Right ventricle myocardium inferior (tissue), 1 donor: ENCODE data around the gene MYCBP2. TPM values are rescaled to one million over a fixed set of nuclear protein-coding genes. Genes with fewer than 3 reads are reported as not detected.
"Not testable (repeated sequence)": the region's sequence is repeated elsewhere in the genome, so short reads cannot be mapped to it uniquely, and the experiment has no call there.

Experiments used
- ATAC-seq: fragments of 200-7000 bp; cut with Tn5 transposase; one replicate; pipeline ENCODE4 v1.9.1; 2020; ENCODE audit warnings: mild to moderate bottlenecking, moderate library complexity
- DNase-seq: peaks from one replicate; pipeline ENCODE4 v3.0.0; 2021; ENCODE audit errors: missing footprints
- intact Hi-C: fragments of 100-400 bp; cut with DNase I; formaldehyde crosslinking; loops from one replicate; pipeline ENCODE4 v1.11.0; 2022
- long read RNA-seq: library from polyadenylated mRNA; unstranded; transcript quantifications from one replicate; pipeline ENCODE4 v2.0.0, GENCODE V29; 2021
- total RNA-seq: library from RNA; stranded (reverse); fragmentation: NEBNext Ultra II Directional; extraction: Animal tissue kit (Norgen Biotek cat#: 25700); gene quantifications from one replicate; pipeline ENCODE4 v1.2.1, GENCODE V29; 2021
- donor health status: DM: no; HTN: yes; CAD: no; lungs with severe emphysema.

The MYCBP2 gene, protein sequence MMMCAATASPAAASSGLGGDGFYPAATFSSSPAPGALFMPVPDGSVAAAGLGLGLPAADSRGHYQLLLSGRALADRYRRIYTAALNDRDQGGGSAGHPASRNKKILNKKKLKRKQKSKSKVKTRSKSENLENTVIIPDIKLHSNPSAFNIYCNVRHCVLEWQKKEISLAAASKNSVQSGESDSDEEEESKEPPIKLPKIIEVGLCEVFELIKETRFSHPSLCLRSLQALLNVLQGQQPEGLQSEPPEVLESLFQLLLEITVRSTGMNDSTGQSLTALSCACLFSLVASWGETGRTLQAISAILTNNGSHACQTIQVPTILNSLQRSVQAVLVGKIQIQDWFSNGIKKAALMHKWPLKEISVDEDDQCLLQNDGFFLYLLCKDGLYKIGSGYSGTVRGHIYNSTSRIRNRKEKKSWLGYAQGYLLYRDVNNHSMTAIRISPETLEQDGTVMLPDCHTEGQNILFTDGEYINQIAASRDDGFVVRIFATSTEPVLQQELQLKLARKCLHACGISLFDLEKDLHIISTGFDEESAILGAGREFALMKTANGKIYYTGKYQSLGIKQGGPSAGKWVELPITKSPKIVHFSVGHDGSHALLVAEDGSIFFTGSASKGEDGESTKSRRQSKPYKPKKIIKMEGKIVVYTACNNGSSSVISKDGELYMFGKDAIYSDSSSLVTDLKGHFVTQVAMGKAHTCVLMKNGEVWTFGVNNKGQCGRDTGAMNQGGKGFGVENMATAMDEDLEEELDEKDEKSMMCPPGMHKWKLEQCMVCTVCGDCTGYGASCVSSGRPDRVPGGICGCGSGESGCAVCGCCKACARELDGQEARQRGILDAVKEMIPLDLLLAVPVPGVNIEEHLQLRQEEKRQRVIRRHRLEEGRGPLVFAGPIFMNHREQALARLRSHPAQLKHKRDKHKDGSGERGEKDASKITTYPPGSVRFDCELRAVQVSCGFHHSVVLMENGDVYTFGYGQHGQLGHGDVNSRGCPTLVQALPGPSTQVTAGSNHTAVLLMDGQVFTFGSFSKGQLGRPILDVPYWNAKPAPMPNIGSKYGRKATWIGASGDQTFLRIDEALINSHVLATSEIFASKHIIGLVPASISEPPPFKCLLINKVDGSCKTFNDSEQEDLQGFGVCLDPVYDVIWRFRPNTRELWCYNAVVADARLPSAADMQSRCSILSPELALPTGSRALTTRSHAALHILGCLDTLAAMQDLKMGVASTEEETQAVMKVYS (N-terminal part only)
- 40.7 TPM for total RNA-seq
- long read RNA-seq, partial matches to known transcripts, result 0 of 1 reads
- long read RNA-seq, other reads (novel, unspliced or antisense), result 1 of 1 reads

DNA sequence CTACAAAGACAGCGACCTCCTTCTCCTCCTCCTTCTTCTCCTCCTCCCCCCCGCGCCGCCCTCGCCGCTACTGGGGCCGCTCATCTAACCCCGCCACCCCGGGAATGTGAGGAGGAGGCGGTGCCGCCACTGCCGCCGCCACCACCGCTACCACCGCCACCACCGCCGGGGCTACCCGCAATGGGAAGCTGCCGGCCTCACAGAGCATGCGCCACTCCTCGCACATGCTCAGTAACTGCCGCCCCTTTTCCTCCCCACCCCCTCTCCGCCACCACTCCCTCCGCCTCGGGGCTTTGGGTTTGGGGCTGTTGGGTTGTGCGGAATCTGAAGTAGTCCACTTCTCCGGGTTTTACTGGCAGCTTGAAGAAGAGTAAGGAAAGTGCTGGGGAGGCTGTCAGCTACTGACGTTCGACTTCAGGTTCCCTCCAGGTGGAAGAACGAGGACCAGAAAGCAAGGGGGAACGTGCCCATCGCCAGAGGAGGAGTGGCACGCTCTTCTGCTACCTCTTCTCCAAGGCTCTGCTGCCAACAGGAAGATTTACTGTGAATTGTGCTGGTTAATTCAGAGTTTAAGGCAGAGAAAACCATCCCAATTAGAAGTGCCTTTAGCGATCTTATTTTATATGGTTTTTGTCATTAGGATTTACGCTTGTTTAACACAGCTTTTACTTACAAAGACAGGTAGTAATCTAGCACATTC is at the start of gene MYCBP2:
Gene MYCBP2 (minus strand): TSS at position 190 of the 700 bp plus-strand sequence. CDS start 319 bp downstream, outside the sequence.
- peak; percentile 97 for DNase-seq
- intact Hi-C loops, result loop anchor here (5.0 to 10.0 kb wide), 4 partner anchors 45 to 368 kb away; partner anchors contain the start of genes FBXL3 and SLAIN1

DNA sequence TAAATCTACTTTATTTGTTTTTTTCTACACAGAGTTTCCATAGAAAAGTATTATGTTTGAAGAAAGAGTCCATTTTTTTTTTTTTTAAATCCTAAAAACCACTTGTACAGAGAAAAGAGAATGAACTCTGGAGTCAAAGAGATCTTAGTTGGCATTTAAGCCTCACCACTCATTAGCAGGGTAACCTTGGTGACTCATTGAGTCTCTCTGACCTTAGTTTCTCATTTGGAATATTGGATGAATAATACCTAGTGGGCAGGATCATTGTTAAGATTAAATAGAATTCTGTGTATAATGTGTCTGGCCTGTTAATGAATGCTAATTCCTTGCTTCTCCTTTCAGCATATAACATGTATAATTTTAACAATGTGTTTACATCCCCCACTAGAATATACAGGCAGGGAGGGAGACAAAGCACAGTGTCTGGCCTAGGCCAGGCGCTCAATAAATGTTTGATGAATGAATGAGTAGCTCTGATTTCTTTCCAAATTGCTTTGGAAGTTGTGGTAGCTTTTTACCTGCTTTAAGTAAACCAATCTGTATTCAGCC is 48.7 kb upstream of the MYCBP2 start:
- ATAC-seq (no peak), DNase-seq (no peak)
- intact Hi-C loops, result no loop called here

More for the DNA sequence above, at the start of gene MYCBP2:
- ATAC-seq, result peak; percentile 97

DNA sequence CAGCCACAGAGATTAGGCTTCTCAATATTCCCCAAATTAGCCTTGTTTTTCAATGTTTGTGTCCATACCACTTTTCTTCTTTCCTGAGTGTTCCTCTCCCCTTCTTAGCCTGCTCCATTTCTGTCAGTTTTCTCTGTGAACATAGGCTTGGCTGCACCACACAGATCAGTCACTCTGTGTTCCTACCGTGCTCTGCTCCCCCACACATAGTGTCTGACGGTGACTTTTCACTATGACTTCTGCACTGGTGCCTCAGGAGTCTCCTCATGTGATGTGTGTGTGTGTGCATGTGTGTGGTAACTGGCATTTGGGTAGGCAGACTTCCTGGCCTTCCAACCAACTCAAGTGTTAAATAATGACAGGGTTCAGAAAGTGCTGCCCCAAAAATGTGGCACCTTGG is 47.9 kb upstream of the MYCBP2 start:
- intact Hi-C loops, result no loop called here
- ATAC-seq, result no peak

DNA sequence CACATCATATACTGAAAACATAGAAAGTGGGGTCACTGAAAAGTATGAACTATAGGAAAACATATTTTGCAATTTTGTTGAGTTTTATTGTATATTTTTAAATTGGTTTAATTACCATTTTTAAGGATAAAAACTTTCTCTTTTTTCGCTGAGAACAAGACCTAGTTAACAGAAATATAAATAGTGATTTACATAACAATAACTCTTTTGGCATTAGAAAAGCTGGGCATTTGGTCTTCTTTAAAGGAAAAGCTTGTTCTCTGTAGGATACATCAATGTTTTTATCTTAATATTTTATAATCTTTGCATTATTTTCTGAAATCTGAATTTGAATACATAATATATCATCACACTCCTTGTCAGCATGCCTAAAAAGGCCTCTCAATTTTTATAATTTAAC is 47.4 kb upstream of the MYCBP2 start:
- ATAC-seq (no peak), DNase-seq (no peak)
- intact Hi-C loops, result no loop called here

More for the DNA sequence above, 47.9 kb upstream of the MYCBP2 start:
- DNase-seq, result no peak

DNA sequence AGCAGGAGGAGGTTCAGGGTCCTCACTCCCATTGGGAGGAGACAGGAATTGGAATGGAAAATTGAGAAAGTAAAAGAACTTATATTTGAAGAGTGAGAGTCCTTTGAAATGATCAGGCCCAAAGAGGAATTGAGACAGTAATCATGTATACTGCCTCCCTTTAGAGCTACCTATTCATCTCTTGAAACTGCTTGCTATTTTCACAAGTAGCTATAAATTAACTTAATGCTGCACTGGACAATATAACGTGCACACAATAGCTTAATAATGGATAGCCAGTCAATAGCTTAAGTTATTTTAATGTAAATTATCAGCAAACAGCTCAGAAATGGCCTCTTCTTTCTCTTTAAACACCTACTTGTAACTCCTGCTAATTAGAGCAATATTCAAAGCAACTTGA is 46.6 kb upstream of the MYCBP2 start:
- no peak for ATAC-seq
- intact Hi-C loops, result no loop called here
- no peak for DNase-seq

DNA sequence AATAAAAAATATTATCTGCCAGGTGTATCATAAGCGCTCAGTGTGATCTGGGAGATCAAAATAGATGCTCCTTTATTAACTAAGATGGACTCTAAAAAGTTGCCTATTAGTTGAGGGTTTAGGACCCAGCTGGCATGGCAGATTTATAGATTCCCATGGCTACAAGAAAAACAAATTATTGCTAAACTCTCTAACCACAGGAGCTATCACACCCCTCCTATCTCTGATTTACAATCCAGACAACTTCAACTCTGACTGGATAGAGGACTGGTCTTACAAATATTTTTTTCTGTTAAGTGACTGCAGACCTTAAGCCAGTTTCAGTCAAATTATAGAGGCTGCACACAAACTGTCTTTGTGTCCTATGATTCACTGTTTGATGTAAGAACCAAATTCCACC is 45.4 kb upstream of the MYCBP2 start:
- intact Hi-C loops, result no loop called here
- DNase-seq, result no peak
- ATAC-seq, result no peak

DNA sequence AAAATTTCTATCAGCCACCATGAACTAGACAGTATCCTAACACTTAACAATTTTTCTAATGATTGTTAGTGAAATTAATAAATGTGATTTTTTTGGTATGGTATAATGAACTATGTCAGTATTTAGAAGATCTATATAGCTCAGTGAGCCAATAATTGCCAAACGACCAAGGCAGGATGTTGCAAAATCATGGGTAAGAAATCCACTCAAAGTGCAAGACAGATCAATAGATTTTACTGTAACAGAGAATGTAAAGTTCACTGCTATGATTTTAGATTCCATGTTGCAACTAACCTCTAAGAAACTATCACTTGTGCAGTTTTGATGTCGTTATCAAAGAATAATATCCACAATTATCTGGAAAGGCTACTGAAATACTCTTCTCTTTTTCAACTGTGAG is 44.0 kb upstream of the MYCBP2 start:
- ATAC-seq (no peak), DNase-seq (no peak)
- intact Hi-C loops, result no loop called here

DNA sequence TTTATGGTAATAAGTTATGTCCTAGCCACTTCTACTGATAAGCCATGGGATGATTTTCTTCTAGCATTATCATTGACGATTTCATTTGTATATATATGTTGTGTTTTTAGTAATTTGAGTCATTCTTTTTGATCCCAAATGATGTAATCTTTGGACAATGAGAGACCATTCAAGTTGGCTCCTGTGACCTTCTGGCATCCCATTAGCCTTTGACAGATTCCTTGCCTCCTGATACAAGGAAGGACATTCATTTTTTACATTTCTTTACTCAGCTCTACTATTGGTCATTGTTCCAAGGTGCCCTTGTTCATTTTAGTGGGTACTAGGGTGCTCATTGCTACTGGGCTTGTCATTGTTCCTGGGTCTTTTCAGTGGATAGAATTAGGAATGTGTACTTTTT is 35.3 kb upstream of the MYCBP2 start:
- ATAC-seq (no peak), DNase-seq (no peak)
- intact Hi-C loops, result no loop called here

DNA sequence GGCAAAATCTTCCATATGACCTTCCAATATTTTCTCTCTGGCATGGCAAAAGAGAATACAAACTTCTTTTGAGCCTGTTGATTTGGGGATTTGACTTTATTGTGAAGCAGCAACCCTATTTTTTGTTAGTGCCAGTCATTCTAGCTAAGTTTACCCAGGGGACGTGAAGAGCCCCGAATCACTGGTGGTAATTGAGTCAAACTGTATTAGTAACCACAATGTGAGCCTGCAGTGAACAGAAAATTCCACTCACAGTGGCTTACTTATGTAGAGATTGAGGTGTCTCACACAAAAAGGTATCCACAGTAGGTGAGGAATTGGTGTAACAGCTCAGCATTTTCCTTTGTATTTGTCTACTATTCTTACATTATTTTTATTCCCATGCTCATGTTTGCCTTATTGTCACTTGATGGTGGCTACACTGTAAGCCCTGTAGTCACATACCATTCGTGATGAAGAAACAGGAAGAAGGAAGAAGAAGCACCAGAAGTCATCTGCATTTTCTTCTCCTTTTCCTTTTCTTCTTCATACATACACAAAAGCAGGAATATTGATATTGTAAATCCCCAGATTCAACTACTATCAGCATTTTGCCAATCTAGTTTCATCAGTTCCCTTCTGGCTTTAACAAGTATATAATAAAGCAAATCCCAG is 33.3 kb upstream of the MYCBP2 start:
- ATAC-seq (no peak), DNase-seq (no peak)
- intact Hi-C loops, result no loop called here

DNA sequence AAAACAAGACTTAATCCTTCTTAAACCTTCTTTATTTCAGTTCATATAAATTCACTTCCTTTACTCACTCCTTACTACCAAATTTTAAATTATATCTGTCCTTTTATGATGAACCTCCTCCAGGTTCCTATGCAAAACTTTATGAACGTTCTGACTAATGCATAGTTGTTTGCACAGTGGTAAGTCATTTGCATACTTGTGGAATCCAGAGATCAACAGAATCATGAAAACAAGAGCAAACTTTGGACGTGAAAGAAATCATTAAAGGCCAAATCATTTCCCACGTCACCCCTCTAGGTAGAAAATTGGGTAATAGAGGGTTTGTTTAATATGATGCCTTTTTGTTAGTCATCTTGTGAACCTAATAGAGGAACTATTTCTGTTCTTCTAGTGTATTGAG is 32.3 kb upstream of the MYCBP2 start:
- intact Hi-C loops, result no loop called here
- ATAC-seq (no peak), DNase-seq (no peak)

DNA sequence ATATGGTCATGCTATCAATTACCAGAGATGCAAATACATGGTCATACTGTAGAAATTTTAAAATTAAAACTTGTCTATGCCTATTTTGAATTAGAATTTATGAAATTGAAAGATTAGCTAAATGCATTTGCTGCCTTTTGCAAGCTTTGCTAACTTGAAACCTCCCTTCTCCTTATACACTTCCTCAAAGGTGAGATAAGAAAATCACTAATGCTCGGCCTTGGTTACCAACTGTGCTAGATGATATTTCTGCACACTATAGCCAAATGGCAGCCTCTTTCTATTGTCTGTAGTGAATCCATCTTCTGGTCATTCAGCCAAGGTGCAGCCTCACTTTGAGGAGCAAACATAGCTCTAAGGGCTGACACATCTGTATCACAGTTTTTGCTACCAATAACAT is 31.1 kb upstream of the MYCBP2 start:
- DNase-seq (no peak), ATAC-seq (no peak)
- intact Hi-C loops, result no loop called here

DNA sequence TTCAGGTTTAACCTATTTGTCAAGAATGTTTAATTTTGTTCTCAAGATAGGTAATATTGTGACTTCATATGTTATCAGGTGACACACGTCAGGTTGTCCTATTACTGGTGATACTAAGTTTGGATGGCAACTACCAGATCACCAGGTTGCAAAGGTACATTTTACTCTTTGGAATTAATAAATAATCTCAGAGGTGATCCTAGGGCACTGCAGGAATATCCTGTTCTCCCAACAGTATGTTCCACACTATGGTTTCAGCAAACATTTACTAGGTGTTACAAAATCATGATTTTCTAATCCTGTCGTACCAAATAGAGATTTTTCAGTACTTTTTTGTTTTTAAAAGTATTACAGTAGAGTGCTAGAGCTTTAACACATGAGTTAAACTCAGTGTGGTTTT is 29.3 kb upstream of the MYCBP2 start:
- DNase-seq (no peak), ATAC-seq (no peak)
- intact Hi-C loops, result no loop called here

DNA sequence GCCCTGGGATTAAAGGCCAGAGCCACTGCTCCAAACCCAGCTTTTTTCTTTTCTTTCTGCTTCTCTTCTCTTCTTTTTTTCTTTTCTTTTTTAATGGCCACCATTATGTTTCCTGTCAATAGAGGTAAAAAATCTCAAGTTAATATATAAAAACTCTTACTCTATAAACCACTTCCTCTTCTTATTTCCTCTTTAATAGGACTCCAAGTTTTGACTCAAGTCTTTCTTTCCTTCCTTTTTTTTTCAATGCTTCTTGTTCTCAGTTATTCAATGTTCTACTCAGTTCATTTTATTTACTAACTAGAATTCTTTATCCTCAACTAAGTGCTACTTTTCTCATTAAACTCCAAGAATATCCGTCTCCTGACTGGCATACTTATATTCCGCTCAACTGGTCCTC is 27.1 kb upstream of the MYCBP2 start:
- DNase-seq (no peak), ATAC-seq (no peak)
- intact Hi-C loops, result no loop called here

DNA sequence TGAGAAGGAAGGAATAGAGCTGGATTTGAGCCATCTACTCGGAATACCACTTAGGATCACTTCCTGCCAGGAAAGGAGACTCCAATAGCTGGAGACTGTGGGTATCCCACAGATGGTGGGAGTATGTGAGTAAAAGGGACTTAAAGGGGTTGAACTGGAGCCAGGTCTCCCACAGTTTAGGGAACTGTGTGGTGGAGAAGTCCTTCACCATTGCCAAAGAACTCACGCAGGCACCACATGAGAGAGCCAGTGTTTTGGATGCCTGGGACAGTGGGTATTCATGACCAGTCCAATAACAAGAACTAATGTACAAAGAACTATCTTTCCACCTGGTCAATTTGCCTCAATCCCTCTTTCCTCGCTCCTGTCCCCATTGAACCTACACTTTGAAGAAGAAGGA is 24.4 kb upstream of the MYCBP2 start:
- no peak for ATAC-seq
- intact Hi-C loops, result no loop called here
- no peak for DNase-seq

DNA sequence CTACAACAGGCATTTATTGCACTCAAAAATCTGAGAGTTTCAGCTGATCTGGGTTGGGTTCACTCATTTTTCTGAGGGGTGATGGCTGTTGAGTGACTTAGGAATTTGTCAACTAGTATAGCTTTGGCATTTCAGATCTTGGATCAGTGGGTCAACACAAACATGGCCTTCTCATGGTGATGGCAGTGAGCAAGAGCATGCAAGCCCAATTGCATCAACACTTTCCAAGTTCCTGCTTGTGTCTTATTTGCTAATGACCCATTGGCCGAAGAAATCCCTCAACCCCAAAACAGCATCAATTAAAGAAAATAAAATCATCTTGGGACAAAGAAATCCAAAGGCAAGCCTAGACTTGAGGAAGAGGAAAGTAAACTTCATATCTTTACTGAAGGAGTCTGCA is 23.9 kb upstream of the MYCBP2 start:
- no peak for ATAC-seq
- no peak for DNase-seq
- intact Hi-C loops, result no loop called here

DNA sequence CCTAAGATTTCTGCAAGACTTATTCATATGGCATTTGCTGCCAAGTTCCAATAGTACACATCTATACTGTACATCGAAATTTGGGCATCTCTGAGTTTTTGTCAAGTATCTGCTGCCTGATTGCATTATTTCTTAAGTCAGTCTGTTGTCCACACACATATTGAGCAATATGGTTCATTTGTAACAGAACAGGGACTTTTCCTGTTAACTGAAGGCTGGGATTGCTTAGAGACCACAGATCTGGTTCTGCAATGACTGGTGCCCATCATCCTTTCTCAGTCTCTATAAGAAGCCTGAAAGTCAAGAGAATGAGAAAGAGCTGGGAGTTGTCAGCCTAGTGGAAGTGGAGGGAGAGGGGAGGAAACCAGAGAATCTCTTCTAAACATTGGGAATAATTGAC is 22.5 kb upstream of the MYCBP2 start:
- intact Hi-C loops, result no loop called here
- DNase-seq (no peak), ATAC-seq (no peak)

DNA sequence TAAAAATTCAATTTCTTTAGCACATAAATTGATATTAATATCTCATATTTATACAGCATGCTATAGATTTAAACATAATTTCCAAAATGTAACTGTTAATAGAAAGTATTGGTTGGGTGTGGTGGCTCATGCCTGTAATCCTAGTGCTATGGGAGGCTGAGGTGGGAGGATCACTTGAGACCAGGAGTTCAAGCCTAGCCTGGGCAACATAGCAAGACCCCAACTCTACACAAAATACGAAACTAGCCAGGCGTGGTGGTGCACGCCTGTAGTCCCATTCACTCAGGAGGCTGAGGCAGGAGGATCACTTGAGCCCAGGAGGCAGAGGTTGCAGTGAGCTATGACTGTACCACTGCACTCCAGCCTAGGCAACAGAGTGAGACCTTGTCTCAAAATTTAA is 20.5 kb upstream of the MYCBP2 start:
- DNase-seq, ATAC-seq, intact Hi-C loops: not testable (repeated sequence)
